ENCODE measurements around the gene NEDD4L. TPM values are rescaled to one million over a fixed set of nuclear protein-coding genes. Genes with fewer than 3 reads are reported as not detected.
"Not testable (repeated sequence)": the region's sequence is repeated elsewhere in the genome, so short reads cannot be mapped to it uniquely, and the experiment has no call there.

The NEDD4L gene
- total RNA-seq, 4 donors from 2014 or later: 22.7 to 39.9 (median 34.7) TPM

DNA sequence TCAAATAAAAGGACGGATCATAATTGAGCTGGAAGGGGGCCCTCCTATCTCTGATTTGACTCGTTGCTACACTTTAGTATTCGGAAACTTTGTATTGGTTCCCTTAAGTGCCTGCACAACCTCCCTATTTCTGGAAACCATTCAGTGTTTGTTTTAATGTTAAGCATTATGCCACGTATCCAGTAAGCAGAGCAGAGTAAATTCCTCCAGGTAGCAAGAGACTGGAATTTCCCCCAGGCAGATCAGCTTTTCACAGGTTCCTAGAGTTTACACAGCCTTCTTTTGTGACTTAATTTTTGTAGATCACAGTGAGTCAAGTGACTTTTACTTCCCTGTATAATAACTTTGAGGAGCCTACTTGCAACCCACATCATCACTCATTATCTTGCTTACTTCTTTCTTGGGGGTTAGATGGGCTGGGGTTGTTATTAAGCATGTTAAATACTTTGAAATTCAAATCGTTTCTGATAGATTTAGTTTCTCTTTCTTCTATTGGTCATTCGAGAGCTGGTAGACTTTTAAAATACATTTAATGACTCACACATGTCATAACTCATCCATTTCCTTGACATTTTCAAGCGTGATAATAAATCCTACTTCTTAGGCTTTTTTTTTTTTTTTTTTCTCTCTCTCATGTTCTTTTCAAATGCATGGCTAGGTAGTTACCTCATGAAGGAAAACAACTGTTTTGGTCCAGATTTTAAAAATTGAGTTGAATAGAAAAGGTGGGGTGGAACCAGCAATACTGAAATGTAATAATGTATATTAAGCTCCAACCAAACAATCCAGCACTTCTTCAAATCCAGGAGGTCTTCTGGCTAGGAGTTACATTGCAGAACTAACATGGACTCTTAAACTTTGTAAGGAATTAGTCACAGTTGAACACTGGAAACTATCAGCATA is 219.3 kb downstream of the NEDD4L start:
- intact Hi-C loops (cut with DNase I): no loop called here
- H3K4me1 ChIP-seq: peaks cover 15 to 45% (median 34%) of the 10 kb centered on the region in 4 donors
- H3K27me3 ChIP-seq: no peaks in the 10 kb centered on the region
- DNase-seq (ENCODE audit: extremely low spot score): no peak
- TF ChIP-seq POLR2A (IDR thresholded peaks at IDR 0.05; ENCODE audit: low read depth): no peak
- TF ChIP-seq, protein P1, sequence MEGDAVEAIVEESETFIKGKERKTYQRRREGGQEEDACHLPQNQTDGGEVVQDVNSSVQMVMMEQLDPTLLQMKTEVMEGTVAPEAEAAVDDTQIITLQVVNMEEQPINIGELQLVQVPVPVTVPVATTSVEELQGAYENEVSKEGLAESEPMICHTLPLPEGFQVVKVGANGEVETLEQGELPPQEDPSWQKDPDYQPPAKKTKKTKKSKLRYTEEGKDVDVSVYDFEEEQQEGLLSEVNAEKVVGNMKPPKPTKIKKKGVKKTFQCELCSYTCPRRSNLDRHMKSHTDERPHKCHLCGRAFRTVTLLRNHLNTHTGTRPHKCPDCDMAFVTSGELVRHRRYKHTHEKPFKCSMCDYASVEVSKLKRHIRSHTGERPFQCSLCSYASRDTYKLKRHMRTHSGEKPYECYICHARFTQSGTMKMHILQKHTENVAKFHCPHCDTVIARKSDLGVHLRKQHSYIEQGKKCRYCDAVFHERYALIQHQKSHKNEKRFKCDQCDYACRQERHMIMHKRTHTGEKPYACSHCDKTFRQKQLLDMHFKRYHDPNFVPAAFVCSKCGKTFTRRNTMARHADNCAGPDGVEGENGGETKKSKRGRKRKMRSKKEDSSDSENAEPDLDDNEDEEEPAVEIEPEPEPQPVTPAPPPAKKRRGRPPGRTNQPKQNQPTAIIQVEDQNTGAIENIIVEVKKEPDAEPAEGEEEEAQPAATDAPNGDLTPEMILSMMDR (IDR thresholded peaks at IDR 0.05): no peak
- TF ChIP-seq POLR2AphosphoS5 (IDR thresholded peaks at IDR 0.05): no peak
- no peak for TF ChIP-seq EP300 (IDR thresholded peaks at IDR 0.05)
- peak overlapping the region in 3 of 4 donors; percentile 20 to 30 (median 23) for H3K27ac ChIP-seq (replicated peaks in 1 of 4)
- H3K4me3 ChIP-seq: no peak overlapping the region
- 46% methylated on average over 7 of the region's 7 CpGs for WGBS
- H3K36me3 ChIP-seq: no peaks in the 10 kb centered on the region
- no peaks in the 10 kb centered on the region for H3K9me3 ChIP-seq

DNA sequence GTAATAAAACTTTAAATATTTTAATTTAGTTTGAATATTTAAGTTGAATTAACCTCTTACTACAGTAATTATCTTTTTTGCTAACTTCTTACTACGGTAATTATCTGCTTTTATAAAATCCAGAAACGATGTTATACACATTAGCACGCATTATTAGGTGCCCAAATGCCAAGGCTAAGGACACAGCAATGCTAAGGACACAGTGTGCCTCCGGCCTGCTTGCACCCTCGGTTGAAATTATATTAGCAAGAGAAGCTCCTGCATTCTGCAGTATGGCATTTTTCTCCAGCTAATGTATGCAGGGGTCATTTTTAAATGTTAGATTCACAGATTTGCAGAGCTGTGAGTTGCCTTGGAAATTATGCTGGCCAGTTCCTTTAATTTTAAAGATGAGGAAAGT is 220.0 kb downstream of the NEDD4L start:
- TF ChIP-seq EP300 (IDR thresholded peaks at IDR 0.05) (no peak), POLR2AphosphoS5 (IDR thresholded peaks at IDR 0.05) (no peak), POLR2A (IDR thresholded peaks at IDR 0.05; ENCODE audit: low read depth) (no peak)
- TF ChIP-seq, protein P1 (IDR thresholded peaks at IDR 0.05): no peak
- Histone ChIP-seq H3K9me3 (no peaks in the 10 kb centered on the region), H3K36me3 (no peaks in the 10 kb centered on the region), H3K4me3 (no peak overlapping the region), H3K27ac (replicated peaks in 1 of 4) (no peak overlapping the region), H3K4me1 (peaks cover 23 to 53% (median 38%) of the 10 kb centered on the region in 4 donors), H3K27me3 (no peaks in the 10 kb centered on the region)
- intact Hi-C loops (cut with DNase I): no loop called here
- WGBS: 89% methylated on average over 5 of the region's 5 CpGs
- DNase-seq (ENCODE audit: extremely low spot score): no peak

DNA sequence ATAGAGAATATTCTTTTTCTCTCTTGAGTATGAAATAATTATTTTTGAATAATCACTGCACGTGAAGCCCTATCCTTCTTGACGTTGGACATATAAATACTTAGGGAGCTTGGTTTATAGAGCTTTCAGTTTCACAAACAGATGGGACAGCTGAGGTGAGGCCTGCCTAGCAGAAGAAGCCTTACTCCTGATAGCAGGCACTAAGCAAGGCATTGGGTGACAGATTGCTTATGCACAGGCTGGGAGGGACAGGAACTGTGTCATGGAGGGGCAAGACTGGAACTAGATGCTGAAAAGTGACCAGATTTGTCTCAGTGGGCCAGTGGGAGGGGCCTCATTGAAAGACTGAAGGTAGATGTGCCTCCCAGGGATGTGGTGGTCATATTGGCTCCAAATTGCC is 220.8 kb downstream of the NEDD4L start:
- intact Hi-C loops (cut with DNase I): no loop called here
- no peak for DNase-seq (ENCODE audit: extremely low spot score)
- TF ChIP-seq POLR2AphosphoS5 (IDR thresholded peaks at IDR 0.05) (no peak), POLR2A (IDR thresholded peaks at IDR 0.05; ENCODE audit: low read depth) (no peak), EP300 (IDR thresholded peaks at IDR 0.05) (no peak)
- TF ChIP-seq, protein P1 (IDR thresholded peaks at IDR 0.05): no peak
- Histone ChIP-seq H3K27me3 (no peaks in the 10 kb centered on the region), H3K27ac (replicated peaks in 1 of 4) (peak overlapping the region in 1 of 4 donors; percentile 17), H3K4me3 (no peak overlapping the region), H3K36me3 (no peaks in the 10 kb centered on the region), H3K4me1 (peaks cover 26 to 57% (median 39%) of the 10 kb centered on the region in 4 donors), H3K9me3 (no peaks in the 10 kb centered on the region)
- 42% methylated on average over 2 of the region's 2 CpGs for WGBS

DNA sequence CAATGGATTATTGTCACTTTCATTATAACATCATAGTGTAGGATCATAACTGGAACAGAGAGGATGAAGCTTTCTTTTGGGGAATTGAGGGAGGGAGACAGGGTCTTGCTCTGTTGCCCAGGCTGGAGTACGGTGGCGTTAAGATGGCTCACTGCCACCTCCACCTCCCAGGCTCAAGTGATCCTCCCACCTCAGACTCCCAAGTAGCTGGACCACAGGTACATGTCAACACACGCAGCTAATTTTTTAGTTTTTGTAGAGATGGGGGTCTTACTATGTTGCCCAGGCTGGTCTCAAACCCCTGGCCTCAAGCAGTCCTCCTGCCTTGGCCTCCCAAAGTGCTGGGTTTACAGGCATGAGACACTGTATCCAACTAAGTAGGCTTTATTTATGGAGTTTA is 221.5 kb downstream of the NEDD4L start:
- intact Hi-C loops (cut with DNase I); H3K27me3 ChIP-seq; H3K9me3 ChIP-seq; H3K4me3 ChIP-seq; H3K27ac ChIP-seq (replicated peaks in 1 of 4); H3K36me3 ChIP-seq; DNase-seq (ENCODE audit: extremely low spot score): not testable (repeated sequence)
- H3K4me1 ChIP-seq: peaks cover 26 to 57% (median 41%) of the 10 kb centered on the region in 4 donors
- 100% methylated on average over 3 of the region's 3 CpGs for WGBS

DNA sequence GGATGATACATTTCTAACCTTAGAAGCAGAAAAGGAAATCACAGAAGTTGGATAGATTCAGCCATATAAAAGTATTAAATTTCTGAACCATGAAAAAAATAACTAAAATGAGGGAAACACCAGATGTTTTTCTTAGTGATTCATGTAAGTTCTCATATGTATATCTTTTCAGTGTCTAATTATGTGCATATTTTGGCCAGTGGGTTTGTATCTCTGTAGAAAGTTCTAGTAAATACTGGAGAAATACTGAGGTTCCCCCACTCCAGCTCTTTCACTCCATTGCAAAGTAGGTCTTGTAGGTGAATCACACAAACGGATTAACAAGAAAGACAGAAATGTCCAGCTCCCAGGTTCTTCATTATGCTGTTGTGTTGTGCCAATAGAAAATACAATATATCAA is 222.3 kb downstream of the NEDD4L start:
- DNase-seq (ENCODE audit: extremely low spot score): no peak
- Histone ChIP-seq H3K27me3 (no peaks in the 10 kb centered on the region), H3K36me3 (no peaks in the 10 kb centered on the region), H3K4me1 (peaks cover 26 to 57% (median 41%) of the 10 kb centered on the region in 4 donors), H3K9me3 (no peaks in the 10 kb centered on the region), H3K4me3 (no peak overlapping the region), H3K27ac (replicated peaks in 1 of 4) (peak overlapping the region in 1 of 4 donors; percentile 7)
- TF ChIP-seq POLR2A (IDR thresholded peaks at IDR 0.05; ENCODE audit: low read depth) (no peak), EP300 (IDR thresholded peaks at IDR 0.05) (no peak), POLR2AphosphoS5 (IDR thresholded peaks at IDR 0.05) (no peak)
- TF ChIP-seq, protein P1 (IDR thresholded peaks at IDR 0.05): no peak
- intact Hi-C loops (cut with DNase I): no loop called here
- WGBS: 39% methylated on average over 1 of the region's 1 CpG

Measured in esophagus muscularis mucosa (tissue), 4 donors.